ENCODE measurements around the gene SUPT7L. TPM values are rescaled to one million over a fixed set of nuclear protein-coding genes. Genes with fewer than 3 reads are reported as not detected.
A peak's percentile ranks its signal among the peaks of the same experiment; 100 is the strongest.
"Not testable (repeated sequence)": the region's sequence is repeated elsewhere in the genome, so short reads cannot be mapped to it uniquely, and the experiment has no call there.

SUPT7L gene
- total RNA-seq, 1 experiment from 2014 or later: 35.5 TPM

- Mint-ChIP-seq H3K36me3 (ENCODE audit: insufficient read depth, unreplicated experiment) (peaks cover 31% of the 10 kb centered on the region), H3K4me3 (ENCODE audit: low read depth, unreplicated experiment) (peak overlapping the region; percentile 9), H3K27ac (ENCODE audit: unreplicated experiment) (peak overlapping the region; percentile 92), H3K9me3 (ENCODE audit: low read depth, unreplicated experiment) (no peaks in the 10 kb centered on the region), H3K4me1 (ENCODE audit: low read depth, unreplicated experiment) (peaks cover 40% of the 10 kb centered on the region), H3K27me3 (ENCODE audit: unreplicated experiment) (no peaks in the 10 kb centered on the region)
- DNase-seq: peak; percentile 88
- BruUV-seq (replicated peaks): no TSS peak
- CTCF ChIA-PET: interaction anchor here (0.5 to 2.9 kb wide), 14 partner anchors 8 to 1435 kb away, joined by 3 to 14 read pairs (median 4); partner anchors contain the start of genes CCDC121, GPN1, PPM1G and SUPT7L
- peak; percentile 96 for TF ChIP-seq CTCF (IDR thresholded peaks at IDR 0.05; ENCODE audit: unreplicated experiment)
- intact Hi-C loops (cut with micrococcal nuclease; ENCODE audit: unreplicated experiment): no loop called here
Observed at GRCh38 chr2:27683390-27684071, 20.1 kb upstream of the SUPT7L start.

- CTCF ChIA-PET: interaction anchor here (0.6 to 2.9 kb wide), 21 partner anchors 9 to 1163 kb away, joined by 3 to 14 read pairs (median 5); partner anchors contain the start of genes CCDC121, GPN1, PPM1G and SLC4A1AP
- Mint-ChIP-seq H3K4me3 (ENCODE audit: low read depth, unreplicated experiment) (peak overlapping the region; percentile 15), H3K27ac (ENCODE audit: unreplicated experiment) (peak overlapping the region; percentile 92), H3K4me1 (ENCODE audit: low read depth, unreplicated experiment) (peaks cover 40% of the 10 kb centered on the region), H3K36me3 (ENCODE audit: insufficient read depth, unreplicated experiment) (peaks cover 35% of the 10 kb centered on the region)
- H3K27me3 Mint-ChIP-seq (ENCODE audit: unreplicated experiment); H3K9me3 Mint-ChIP-seq (ENCODE audit: low read depth, unreplicated experiment); BruUV-seq (replicated peaks); intact Hi-C loops (cut with micrococcal nuclease; ENCODE audit: unreplicated experiment): not testable (repeated sequence)
- peak; percentile 20 for DNase-seq
Observed at GRCh38 chr2:27682334-27682771, 18.9 kb upstream of the SUPT7L start.

- peak overlapping the region; percentile 92 for H3K27ac Mint-ChIP-seq (ENCODE audit: unreplicated experiment)
- intact Hi-C loops (cut with micrococcal nuclease; ENCODE audit: unreplicated experiment): no loop called here
- H3K4me3 Mint-ChIP-seq (ENCODE audit: low read depth, unreplicated experiment): peak overlapping the region; percentile 15
- H3K27me3 Mint-ChIP-seq (ENCODE audit: unreplicated experiment): no peaks in the 10 kb centered on the region
- DNase-seq: peak; percentile 19
- H3K4me1 Mint-ChIP-seq (ENCODE audit: low read depth, unreplicated experiment): peaks cover 40% of the 10 kb centered on the region
- BruUV-seq (replicated peaks): no TSS peak
- no peak for TF ChIP-seq CTCF (IDR thresholded peaks at IDR 0.05; ENCODE audit: unreplicated experiment)
- H3K9me3 Mint-ChIP-seq (ENCODE audit: low read depth, unreplicated experiment): no peaks in the 10 kb centered on the region
- CTCF ChIA-PET: interaction anchor here (0.6 to 2.9 kb wide), 21 partner anchors 8 to 1164 kb away, joined by 3 to 14 read pairs (median 5); partner anchors contain the start of genes CCDC121, GPN1, SLC4A1AP and SUPT7L
- peaks cover 36% of the 10 kb centered on the region for H3K36me3 Mint-ChIP-seq (ENCODE audit: insufficient read depth, unreplicated experiment)
Observed at GRCh38 chr2:27681841-27682240, 18.4 kb upstream of the SUPT7L start.

GRCh38 chr2:27680571-27680970, 17.2 kb upstream of the SUPT7L start:
- no peak for DNase-seq
- Mint-ChIP-seq H3K27me3 (ENCODE audit: unreplicated experiment) (no peaks in the 10 kb centered on the region), H3K4me1 (ENCODE audit: low read depth, unreplicated experiment) (peaks cover 40% of the 10 kb centered on the region), H3K9me3 (ENCODE audit: low read depth, unreplicated experiment) (no peaks in the 10 kb centered on the region), H3K36me3 (ENCODE audit: insufficient read depth, unreplicated experiment) (peaks cover 38% of the 10 kb centered on the region), H3K4me3 (ENCODE audit: low read depth, unreplicated experiment) (no peak overlapping the region), H3K27ac (ENCODE audit: unreplicated experiment) (peak overlapping the region; percentile 92)
- intact Hi-C loops (cut with micrococcal nuclease; ENCODE audit: unreplicated experiment): no loop called here
- TF ChIP-seq CTCF (IDR thresholded peaks at IDR 0.05; ENCODE audit: unreplicated experiment): no peak
- CTCF ChIA-PET: interaction anchor here (1.2 kb wide), 1 partner anchor 17 kb away, joined by 5 read pairs; the partner anchor contains the start of genes SLC4A1AP and SUPT7L
- BruUV-seq (replicated peaks): no TSS peak
